IPS-NIHi7 (cell line): ENCODE data around the gene IL22.
"Not testable (repeated sequence)": the region's sequence is repeated elsewhere in the genome, so short reads cannot be mapped to it uniquely, and the experiment has no call there.

ENCODE experiments used
- DNase-seq: peaks from one replicate; pipeline ENCODE4 v3.0.0; 2012; ENCODE audit warnings: mixed read lengths; ENCODE audit errors: extremely low spot score

The IL22 gene

DNA sequence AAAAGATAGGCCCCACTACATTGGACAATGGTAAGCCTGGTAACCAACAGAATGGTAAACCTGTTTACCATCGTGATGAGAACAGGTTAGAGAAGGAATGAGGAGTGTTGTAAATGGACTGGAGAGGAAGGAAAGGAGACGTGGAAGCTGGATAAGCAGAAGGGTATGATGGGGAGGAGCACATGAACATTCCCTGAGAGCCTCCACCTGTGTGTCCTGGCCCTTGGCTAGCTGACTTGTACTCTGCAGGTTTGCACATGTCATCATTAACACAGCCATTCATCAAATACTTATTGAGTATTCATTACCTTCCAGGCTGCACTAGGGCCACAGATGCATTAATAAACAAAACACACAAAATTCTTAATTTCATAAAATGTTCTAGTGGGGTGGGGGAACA lies 23.4 kb downstream of the IL22 start:
- DNase-seq, result no peak

- no peak for DNase-seq
These were observed 26.0 kb downstream of the IL22 start for GRCh38 chr12:68227356-68227755.

- no peak for DNase-seq
These were observed 27.6 kb downstream of the IL22 start, which contains the start of gene IL26 for GRCh38 chr12:68225576-68226476. Gene IL26, minus strand, starts transcription at chr12:68225810. Its CDS starts 54 bp downstream, at chr12:68225756.

DNA sequence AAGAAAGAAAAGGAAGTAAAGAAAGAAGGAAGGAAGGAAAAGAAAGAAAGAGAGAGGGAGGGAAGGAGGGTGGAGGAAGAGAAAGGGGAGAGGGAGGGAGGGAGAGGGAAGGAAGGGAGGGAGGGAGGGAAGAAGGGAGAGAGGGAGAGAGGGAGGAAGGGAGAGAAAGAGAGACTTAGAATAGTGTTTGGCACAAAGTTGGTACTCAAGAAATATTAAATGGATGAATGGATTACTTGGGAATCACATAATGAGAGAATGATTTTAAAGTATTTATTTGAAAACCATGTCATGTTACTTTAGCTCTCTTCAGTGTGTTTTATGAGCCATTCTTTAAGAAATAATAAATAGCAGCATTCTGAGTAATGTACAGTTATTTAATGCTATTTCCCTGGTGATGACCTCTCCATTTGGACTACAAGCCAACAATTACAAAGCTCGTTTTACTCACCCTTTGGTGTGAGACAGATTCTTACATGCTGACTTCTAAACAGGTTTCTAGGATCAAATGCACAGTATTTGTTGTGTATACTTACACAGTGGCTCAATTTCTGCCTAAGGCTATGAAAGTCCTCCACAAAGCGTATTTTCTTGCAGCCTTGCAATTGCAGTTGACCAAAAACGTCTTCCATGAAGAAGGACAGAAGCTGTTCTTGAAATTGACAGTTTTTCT lies 28.7 kb downstream of the IL22 start:
- no peak for DNase-seq

DNA sequence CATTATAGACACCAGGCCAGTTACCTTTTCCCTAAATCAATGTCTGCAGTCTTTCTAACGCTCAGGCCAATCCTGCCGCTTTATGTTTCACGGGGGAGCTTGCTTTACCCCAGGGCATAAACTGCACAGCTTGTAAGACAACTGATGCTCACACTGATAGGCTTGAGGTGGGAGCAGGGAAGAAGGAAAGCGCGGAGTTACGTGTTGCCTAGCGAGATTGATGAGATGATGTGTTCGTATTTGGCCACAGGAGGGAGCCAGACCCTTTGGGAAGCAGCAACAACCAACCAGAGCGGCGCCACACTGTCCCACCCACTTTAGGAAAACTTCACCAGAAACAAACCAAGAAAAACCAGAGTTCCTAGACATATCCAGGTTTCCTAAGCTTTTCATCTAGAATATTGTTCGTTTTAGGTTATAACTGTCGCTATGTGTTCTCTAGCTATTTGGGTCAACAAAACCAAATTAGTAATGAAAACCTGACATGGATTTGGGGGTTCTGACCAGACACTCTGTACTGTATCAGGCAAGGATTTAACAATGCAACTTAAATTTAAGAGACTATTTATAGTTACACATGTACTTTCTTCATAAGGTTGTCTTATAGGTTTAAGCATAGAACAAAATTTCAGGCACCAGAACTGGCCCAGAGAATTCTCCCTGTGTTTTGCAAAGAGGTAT lies 30.2 kb downstream of the IL22 start:
- DNase-seq, result peak; percentile 86

- no peak for DNase-seq
These were observed 31.1 kb downstream of the IL22 start for GRCh38 chr12:68222326-68222725.

- no peak for DNase-seq
These were observed 31.9 kb downstream of the IL22 start for GRCh38 chr12:68221497-68221896.

- no peak for DNase-seq
These were observed 42.5 kb downstream of the IL22 start for GRCh38 chr12:68210875-68211274.

- DNase-seq, result not testable (repeated sequence)
These were observed 44.2 kb downstream of the IL22 start for GRCh38 chr12:68209048-68209728.

- DNase-seq, result no peak
These were observed 46.1 kb downstream of the IL22 start for GRCh38 chr12:68207276-68207675.

DNA sequence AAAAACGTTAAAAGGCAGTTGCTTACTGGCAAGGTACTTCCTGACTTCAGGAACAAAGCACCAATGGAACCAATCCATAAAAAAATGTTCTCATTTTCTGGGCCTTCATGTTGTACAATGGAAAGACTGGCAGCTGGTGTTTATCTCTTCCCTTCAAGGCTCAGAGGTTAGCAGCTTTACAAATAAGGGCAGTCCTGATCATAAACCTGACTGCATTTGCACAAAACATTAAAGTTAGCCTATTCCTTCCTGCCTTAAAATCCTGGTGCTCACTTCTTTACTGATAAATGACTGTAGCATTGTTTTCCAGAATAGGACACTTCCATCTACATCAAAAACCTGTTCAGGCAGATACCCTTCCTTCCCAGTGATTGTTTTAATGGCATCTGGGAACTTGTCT lies 47.0 kb downstream of the IL22 start:
- no peak for DNase-seq

GRCh38 chr12:68203460-68203875 lies 49.9 kb downstream of the IL22 start:
- DNase-seq, result no peak

DNA sequence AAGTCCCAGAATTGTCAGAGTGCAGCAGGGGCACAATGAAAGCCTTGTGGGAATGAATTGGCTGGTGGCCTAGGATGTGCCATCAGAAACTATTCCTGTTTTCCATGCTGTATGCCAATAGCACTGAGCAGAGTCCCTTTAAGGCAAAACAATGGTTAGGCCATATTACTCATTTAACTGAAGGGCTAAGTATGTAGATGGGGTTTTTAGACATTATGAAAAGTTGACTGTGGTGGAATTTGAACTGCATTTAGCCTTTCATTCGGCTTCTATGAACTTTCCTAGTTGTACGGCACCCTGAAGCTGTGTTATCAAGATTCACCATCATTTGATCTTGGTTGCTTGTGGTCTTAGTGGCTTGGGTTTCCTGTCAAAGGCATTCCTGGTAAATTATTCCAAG lies 52.5 kb downstream of the IL22 start:
- DNase-seq, result no peak

- no peak for DNase-seq
These were observed 54.3 kb downstream of the IL22 start for GRCh38 chr12:68199127-68199526.

DNA sequence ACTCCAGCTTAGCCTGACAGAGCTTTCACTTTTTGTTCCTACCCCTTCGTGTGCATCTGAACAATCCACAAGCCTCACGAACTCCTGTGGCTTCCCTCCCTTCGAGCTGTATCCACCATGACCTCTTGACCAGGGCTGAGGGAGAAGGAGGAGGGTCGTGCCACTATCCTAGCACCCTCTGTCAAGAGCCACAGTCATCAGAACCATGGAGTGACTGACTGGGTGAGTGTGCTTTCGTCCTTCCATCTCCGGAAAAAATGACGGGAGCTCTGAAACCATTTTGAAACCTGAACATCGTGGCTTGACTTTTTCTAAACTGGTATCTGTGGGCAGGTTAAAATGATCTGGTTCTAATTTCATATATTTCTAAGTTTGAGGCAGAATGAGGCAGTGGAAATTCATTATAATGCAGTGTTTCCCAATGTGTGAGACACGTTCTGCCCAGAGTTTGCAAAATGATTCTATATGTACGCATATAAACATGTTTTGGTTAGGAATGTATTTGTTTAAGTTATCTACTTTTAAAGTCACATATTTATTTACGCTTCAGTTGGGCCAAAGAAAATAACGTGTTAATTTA lies 54.8 kb downstream of the IL22 start:
- no peak for DNase-seq
